AML-193 (cell line): Measurements from ENCODE around the gene IQSEC2.
A peak's percentile ranks its signal among the peaks of the same experiment; 100 is the strongest.

ENCODE experiments used
- DNase-seq, 2 experiments: peaks; one replicate each; lab custom pipeline; 2025; lab: John Stamatoyannopoulos, UW

IQSEC2 gene

DNA sequence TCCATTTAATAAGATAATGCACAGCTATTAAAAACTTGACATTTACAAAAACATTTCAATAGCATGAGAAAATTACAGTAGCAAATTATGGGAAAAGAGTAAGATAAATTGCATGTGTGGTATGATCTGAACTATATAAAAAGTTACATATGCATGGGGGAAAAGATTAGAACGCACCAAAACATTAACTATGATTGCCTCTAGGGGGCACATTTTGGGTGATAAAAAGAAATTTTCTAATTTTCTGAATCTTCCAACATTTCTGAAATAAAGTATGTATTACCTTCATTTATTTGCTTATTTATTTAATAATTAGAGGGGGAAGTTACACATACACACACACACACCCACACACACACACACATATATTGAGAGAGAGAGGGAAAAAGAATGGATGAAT, 36.8 kb downstream of the IQSEC2 start:
- peak in 1 of 2 experiments; percentile 1 for DNase-seq

- no peak for DNase-seq
Measured at GRCh38 chrX:53242310-53242709, 39.1 kb downstream of the IQSEC2 start.

- DNase-seq = no peak
Measured at GRCh38 chrX:53241558-53241957, 39.8 kb downstream of the IQSEC2 start.

DNA sequence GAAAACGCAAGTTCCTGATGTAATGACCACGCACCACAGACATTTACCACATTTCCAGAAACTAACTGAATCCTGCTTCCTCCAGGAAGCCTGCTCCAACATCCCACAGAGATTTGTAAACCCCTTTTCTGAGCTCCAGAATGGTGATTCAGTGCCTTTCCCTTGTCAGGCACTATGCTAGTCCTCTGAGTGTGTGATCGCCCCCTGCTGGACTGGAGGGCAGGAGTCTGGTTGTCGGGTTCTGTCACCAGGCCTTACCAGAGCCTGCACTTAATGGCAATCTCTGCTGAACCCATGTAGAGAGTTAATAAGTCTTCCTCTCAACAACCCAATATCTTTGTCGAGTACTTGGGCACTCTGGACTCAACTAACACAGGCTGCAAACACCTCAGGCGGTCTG, 41.9 kb downstream of the IQSEC2 start:
- peak in 1 of 2 experiments; percentile 10 for DNase-seq

GRCh38 chrX:53237056-53237455, 44.3 kb downstream of the IQSEC2 start:
- no peak for DNase-seq

DNA sequence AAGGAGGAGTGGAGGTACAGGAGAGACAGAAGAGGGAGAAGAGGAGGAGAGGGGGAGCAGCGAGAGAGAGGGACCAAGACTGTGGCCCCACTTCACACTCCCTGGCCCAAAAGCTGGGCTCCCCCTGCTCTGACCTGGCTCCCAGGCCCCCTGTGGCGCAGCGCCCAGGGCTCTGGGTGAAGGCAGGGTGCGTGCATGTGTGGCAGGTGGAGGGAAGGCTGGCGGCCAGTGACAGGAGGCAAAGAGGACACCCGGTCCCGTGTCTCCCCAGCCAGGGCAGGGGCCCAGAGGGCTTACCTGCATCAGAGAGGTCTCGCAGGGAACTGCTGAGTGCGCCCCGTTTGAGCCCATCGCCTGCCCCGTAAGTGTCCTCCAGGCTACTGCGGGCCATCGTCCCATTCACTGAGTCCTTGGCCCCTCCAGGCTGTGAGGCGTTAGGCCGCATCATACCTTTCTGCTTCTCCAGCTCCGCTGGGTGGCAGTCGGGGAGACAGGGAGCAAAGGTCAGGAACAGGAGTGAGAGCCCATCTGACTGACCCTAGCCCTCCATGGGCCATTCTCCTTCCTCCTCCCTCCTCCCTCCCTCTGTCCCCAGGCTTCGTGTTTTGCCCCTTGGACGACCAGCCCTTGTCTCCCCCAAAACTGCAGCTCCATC, 45.2 kb downstream of the IQSEC2 start:
- no peak for DNase-seq

DNA sequence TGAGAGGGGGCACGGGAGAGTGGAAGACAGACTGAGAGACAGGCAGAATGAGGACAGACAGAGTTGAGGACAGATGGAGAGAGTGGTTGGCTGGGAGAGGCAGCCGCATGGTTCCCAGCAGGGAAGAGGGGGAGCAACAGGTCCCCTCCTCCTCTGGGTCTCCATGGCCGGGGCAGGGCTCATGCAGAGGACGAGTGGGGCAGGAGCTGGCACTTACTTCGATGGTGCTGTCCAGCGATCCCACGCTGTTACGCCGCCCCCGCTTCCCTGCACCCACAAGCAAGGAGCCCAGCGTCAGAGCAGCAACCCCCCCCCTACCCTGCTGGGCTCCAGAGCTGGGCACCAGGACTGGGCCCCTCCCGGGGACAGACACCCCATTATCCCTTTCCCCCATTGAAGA, 45.8 kb downstream of the IQSEC2 start:
- no peak for DNase-seq

DNA sequence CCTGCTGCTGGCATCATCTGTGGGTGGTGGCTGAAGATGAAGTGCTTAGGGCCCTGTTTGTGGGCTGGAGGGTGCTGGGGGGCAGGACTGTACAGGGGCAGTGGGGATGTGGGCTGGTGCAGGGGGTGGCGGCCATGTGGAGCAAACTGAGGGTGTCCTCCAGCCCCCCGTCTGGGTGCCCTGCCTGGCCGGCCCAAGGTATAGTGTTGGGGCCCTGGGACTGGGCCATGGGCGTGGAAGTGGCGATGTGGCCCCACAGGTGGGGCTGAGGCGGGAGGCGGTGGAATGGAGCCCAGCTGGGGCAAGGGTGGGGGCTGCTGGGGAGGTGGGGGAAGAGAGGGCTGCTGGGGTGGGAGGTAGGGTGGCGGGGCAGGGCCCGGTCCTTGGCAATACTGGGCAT, 46.9 kb downstream of the IQSEC2 start:
- no peak for DNase-seq

GRCh38 chrX:53233536-53233935, 47.8 kb downstream of the IQSEC2 start:
- no peak for DNase-seq

- DNase-seq = no peak
Measured at GRCh38 chrX:53230116-53230515, 51.3 kb downstream of the IQSEC2 start.

- DNase-seq = peak; percentile 13 to 28
Measured at GRCh38 chrX:53227224-53227765, 54.1 kb downstream of the IQSEC2 start.

DNA sequence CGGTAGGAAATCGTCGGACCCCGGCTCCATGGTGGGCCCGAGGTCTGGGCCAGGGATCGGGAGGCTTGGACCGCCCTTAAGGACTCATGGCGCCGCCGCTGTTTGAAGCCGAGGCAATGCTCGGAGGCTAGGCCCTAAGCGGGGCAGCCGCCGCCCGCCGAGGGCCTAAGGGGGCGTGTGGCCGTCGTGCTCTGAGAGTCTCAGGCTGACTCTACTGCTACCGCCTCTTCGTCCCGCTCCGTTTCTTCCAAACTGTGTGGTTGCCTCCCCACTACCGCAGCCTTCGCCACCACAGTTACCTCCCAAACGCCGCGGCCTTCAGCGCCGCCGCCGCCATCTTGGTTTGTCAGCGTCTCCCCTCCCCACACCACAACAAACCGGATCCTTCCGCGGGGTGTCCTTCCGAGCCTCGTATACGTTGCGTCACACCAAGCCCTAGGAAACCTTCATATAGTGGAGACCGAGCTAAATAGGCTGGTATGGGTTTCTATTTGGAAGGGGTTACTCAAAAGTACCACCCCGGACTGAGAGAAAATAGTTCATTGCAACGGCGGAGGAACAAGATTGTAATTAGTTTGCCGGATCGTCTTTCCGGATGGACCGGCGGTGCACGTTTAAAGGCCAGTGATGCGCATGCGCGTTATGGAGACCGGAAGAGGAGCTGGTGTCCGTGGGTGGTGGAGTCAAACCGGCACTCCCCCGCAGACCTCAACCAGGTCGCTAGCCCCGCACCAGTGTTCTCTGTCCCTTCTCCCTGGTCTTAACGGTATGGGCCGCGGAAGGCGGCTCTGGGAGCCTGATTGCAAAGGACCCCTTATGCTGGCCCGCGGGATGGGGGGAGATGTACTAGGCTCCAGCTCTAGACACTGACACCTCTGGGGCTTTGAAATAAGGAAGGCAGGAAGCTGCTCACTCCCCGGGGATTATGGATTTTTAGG, 56.3 kb downstream of the IQSEC2 start, which contains the start of gene KDM5C:
KDM5C (minus strand) TSS at position 348 of the 938 bp plus-strand sequence; CDS start at position 30, 318 bp downstream.
- DNase-seq = peak; percentile 68 to 80

- no peak for DNase-seq
Measured at GRCh38 chrX:53223955-53224859, 57.2 kb downstream of the IQSEC2 start.

GRCh38 chrX:53223068-53223693, 58.2 kb downstream of the IQSEC2 start:
- no peak for DNase-seq
